ENCODE data around the gene TNXB. TPM values are rescaled to one million over a fixed set of nuclear protein-coding genes. Genes with fewer than 3 reads are reported as not detected.

Gene TNXB
- total RNA-seq, 1 experiment from 2014 or later, result 10.6 TPM

DNA sequence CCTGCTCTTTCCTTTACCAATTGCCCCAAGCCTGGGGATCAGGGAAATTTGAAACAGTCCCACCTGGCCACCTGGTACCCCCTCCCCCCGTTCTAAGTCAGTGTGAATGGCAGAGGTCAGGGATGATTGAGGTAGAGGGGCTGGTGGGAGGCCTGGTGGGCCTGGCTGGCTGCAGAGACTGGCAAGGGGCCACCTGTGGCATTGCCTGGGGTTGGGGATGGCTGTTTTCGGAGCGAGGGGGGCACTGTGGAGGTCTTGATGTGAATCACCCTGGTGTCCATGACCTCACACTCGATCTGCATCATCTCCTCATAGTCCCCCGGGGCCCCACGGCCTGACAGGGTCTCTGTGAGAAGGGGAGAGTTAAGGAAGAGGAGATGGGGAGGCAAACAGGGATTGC lies 6.5 kb upstream of the TNXB start:
- TF ChIP-seq, protein P1, sequence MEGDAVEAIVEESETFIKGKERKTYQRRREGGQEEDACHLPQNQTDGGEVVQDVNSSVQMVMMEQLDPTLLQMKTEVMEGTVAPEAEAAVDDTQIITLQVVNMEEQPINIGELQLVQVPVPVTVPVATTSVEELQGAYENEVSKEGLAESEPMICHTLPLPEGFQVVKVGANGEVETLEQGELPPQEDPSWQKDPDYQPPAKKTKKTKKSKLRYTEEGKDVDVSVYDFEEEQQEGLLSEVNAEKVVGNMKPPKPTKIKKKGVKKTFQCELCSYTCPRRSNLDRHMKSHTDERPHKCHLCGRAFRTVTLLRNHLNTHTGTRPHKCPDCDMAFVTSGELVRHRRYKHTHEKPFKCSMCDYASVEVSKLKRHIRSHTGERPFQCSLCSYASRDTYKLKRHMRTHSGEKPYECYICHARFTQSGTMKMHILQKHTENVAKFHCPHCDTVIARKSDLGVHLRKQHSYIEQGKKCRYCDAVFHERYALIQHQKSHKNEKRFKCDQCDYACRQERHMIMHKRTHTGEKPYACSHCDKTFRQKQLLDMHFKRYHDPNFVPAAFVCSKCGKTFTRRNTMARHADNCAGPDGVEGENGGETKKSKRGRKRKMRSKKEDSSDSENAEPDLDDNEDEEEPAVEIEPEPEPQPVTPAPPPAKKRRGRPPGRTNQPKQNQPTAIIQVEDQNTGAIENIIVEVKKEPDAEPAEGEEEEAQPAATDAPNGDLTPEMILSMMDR (IDR thresholded peaks at IDR 0.05; ENCODE audit: unreplicated experiment), result no peak
- Mint-ChIP-seq H3K4me3 (ENCODE audit: low read depth, unreplicated experiment) (no peak overlapping the region), H3K4me1 (ENCODE audit: low read depth, unreplicated experiment) (peaks cover 13% of the 10 kb centered on the region), H3K27ac (ENCODE audit: unreplicated experiment) (no peak overlapping the region), H3K27me3 (ENCODE audit: unreplicated experiment) (no peaks in the 10 kb centered on the region), H3K9me3 (ENCODE audit: low read depth, unreplicated experiment) (no peaks in the 10 kb centered on the region), H3K36me3 (ENCODE audit: insufficient read depth, unreplicated experiment) (peaks cover 39% of the 10 kb centered on the region)
- CTCF ChIA-PET, result interaction anchor here (0.6 to 1.2 kb wide), 3 partner anchors 9 to 164 kb away, joined by 3 read pairs; no protein-coding TSS in a partner anchor
- TSS peak; percentile 15 for BruUV-seq (replicated peaks)
- no peak for DNase-seq
- intact Hi-C loops (cut with micrococcal nuclease; ENCODE audit: unreplicated experiment), result loop anchor here (10.0 kb wide), 1 partner anchor 119 kb away; no protein-coding TSS in a partner anchor

DNA sequence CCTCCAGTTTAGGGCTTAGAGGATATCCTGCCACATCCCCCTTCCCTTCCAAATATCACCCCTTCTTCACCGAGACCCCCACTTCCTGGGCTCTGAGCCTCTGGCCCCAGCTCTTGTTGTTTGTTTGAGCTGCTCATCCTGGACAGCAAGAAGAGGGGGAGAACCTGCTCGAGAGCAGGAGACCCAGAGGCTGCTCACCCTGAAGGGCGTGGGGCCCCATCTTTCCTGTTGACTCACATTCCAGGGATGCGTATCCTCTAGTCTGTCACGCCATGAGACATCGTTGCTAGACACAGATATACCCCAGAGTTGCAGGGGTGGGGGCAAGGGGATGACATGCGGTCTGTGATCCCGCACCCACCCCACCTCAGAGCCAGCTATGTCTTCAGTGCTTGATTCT lies 5.7 kb upstream of the TNXB start:
- Mint-ChIP-seq H3K27me3 (ENCODE audit: unreplicated experiment) (peaks cover 6% of the 10 kb centered on the region), H3K27ac (ENCODE audit: unreplicated experiment) (no peak overlapping the region), H3K4me3 (ENCODE audit: low read depth, unreplicated experiment) (no peak overlapping the region), H3K36me3 (ENCODE audit: insufficient read depth, unreplicated experiment) (peaks cover 36% of the 10 kb centered on the region), H3K9me3 (ENCODE audit: low read depth, unreplicated experiment) (no peaks in the 10 kb centered on the region), H3K4me1 (ENCODE audit: low read depth, unreplicated experiment) (peaks cover 11% of the 10 kb centered on the region)
- intact Hi-C loops (cut with micrococcal nuclease; ENCODE audit: unreplicated experiment), result loop anchor here (10.0 kb wide), 1 partner anchor 120 kb away; no protein-coding TSS in a partner anchor
- TF ChIP-seq, protein P1 (IDR thresholded peaks at IDR 0.05; ENCODE audit: unreplicated experiment), result no peak
- no peak for DNase-seq
- no TSS peak for BruUV-seq (replicated peaks)
- CTCF ChIA-PET, result interaction anchor here (0.5 to 0.6 kb wide), 3 partner anchors 9 to 219 kb away, joined by 3 to 5 read pairs (median 3); no protein-coding TSS in a partner anchor

DNA sequence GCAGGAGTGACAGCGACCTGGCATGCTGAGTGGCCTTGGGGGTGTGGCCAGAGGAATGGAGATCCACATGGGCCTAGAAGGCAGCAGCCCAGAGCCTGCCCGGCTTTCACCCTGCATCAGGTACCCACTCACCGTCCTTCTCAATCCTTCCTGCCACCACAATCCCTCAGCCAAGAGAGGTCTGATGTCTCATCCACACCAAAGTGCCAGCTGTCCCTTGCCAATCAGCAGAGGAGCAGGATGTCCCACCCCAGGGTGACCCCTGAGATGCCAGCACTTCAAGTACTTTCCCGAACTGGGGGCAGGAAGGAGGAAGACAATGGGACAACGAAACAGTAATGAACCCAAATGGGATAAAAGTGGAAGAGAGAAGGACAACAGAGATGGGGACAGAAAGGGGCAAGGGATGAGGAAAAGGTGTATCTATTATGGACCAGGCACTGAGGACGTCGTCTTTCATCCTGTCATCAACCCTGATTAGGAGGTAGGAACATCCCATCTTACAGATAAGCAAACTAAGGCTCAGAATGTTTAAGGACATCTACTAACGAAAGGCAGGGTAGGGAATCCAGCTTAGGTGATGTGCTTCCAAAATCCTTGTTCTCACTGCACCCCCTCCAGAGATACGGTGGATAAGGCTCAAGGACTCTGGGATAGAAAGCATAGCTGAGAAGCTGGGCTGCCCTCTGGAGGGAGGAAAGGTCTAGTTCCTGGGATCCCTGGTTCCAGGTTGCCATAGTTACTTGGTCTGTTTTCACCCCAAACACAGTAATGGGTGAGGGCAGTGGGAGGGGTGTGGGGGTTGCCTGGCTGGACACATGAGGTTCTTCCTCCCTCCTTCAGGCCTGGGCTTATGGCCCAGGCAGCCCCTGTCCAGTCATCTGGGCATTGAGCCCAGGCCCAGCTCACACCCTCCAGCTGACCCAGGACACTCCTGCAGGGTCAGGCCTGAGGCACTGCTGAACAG lies 4.5 kb upstream of the TNXB start:
- H3K36me3 Mint-ChIP-seq (ENCODE audit: insufficient read depth, unreplicated experiment), result peaks cover 31% of the 10 kb centered on the region
- no peak overlapping the region for H3K27ac Mint-ChIP-seq (ENCODE audit: unreplicated experiment)
- peak; percentile 62 for DNase-seq
- intact Hi-C loops (cut with micrococcal nuclease; ENCODE audit: unreplicated experiment), result loop anchor here (10.0 kb wide), 1 partner anchor 121 kb away; no protein-coding TSS in a partner anchor
- no peaks in the 10 kb centered on the region for H3K9me3 Mint-ChIP-seq (ENCODE audit: low read depth, unreplicated experiment)
- TF ChIP-seq, protein P1 (IDR thresholded peaks at IDR 0.05; ENCODE audit: unreplicated experiment), result no peak
- H3K4me3 Mint-ChIP-seq (ENCODE audit: low read depth, unreplicated experiment), result no peak overlapping the region
- H3K4me1 Mint-ChIP-seq (ENCODE audit: low read depth, unreplicated experiment), result no peaks in the 10 kb centered on the region
- H3K27me3 Mint-ChIP-seq (ENCODE audit: unreplicated experiment), result peaks cover 18% of the 10 kb centered on the region
- BruUV-seq (replicated peaks), result no TSS peak
- CTCF ChIA-PET, result interaction anchor here (0.6 kb wide), 1 partner anchor 10 kb away, joined by 4 read pairs; no protein-coding TSS in a partner anchor

DNA sequence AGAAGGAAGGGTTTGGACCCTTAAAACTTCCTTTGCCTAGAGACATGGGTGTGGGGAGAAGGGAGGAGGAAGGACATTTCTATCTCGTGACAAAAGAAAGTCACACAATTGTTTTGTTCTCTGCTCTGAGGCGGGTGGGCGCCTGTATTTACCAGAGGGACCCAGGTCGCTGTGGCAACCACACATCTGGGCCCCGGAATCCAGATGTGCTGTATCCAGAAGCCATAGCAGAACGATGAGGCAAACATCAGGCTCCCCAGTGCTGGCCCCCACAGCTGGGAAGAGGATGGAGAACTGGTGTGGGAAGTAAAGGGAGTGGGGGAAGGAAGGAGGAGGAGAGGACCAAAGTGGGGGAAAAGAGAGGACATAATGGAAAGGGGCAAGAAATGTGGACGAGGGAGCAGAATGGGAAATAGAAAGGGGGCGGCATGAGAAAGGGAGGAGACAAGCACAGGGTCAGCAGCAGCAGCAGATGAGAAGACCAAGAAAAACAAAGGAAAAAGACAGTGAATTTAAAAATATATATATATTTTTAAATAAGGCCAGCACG lies 3.4 kb upstream of the TNXB start:
- Mint-ChIP-seq H3K4me1 (ENCODE audit: low read depth, unreplicated experiment) (peaks cover 7% of the 10 kb centered on the region), H3K27me3 (ENCODE audit: unreplicated experiment) (peaks cover 29% of the 10 kb centered on the region), H3K9me3 (ENCODE audit: low read depth, unreplicated experiment) (no peaks in the 10 kb centered on the region), H3K27ac (ENCODE audit: unreplicated experiment) (no peak overlapping the region), H3K36me3 (ENCODE audit: insufficient read depth, unreplicated experiment) (peaks cover 25% of the 10 kb centered on the region), H3K4me3 (ENCODE audit: low read depth, unreplicated experiment) (no peak overlapping the region)
- no peak for DNase-seq
- no TSS peak for BruUV-seq (replicated peaks)
- TF ChIP-seq, protein P1 (IDR thresholded peaks at IDR 0.05; ENCODE audit: unreplicated experiment), result no peak
- CTCF ChIA-PET, result no interaction called here
- intact Hi-C loops (cut with micrococcal nuclease; ENCODE audit: unreplicated experiment), result loop anchor here (10.0 kb wide), 1 partner anchor 122 kb away; no protein-coding TSS in a partner anchor

Data from Calu3 (cell line).